IPS-18c (cell line): ENCODE measurements around the gene GRB10.

Experiments
- H3K4me3 ChIP-seq: 2 replicates; pipeline ENCODE4 v1.7.0; 2013; ENCODE audit warnings: low read depth, mild to moderate bottlenecking, low read length, moderate library complexity; ENCODE audit not compliant: insufficient read depth
- H3K9me3 ChIP-seq: one replicate; pipeline ENCODE4 v1.6.1; 2013; ENCODE audit warnings: mild to moderate bottlenecking, low read length, moderate library complexity; ENCODE audit not compliant: control insufficient read depth, insufficient read depth

The GRB10 gene

GRCh38 chr7:50717181-50717580 is 65.5 kb downstream of the GRB10 start:
- Histone ChIP-seq H3K9me3 (peaks cover 2% of the 10 kb centered on the region), H3K4me3 (no peak overlapping the region)

GRCh38 chr7:50714857-50715256 is 67.8 kb downstream of the GRB10 start:
- H3K4me3 ChIP-seq: no peak overlapping the region
- H3K9me3 ChIP-seq: peaks cover 2% of the 10 kb centered on the region

- Histone ChIP-seq H3K4me3 (no peak overlapping the region), H3K9me3 (no peaks in the 10 kb centered on the region)
Measured at GRCh38 chr7:50713123-50713965, 69.4 kb downstream of the GRB10 start.

GRCh38 chr7:50712252-50713122 is 70.2 kb downstream of the GRB10 start:
- Histone ChIP-seq H3K9me3 (no peaks in the 10 kb centered on the region), H3K4me3 (no peak overlapping the region)

- no peaks in the 10 kb centered on the region for H3K9me3 ChIP-seq
- H3K4me3 ChIP-seq: no peak overlapping the region
Measured at GRCh38 chr7:50711271-50712175, 71.2 kb downstream of the GRB10 start.

- no peaks in the 10 kb centered on the region for H3K9me3 ChIP-seq
- no peak overlapping the region for H3K4me3 ChIP-seq
Measured at GRCh38 chr7:50710441-50711154, 72.1 kb downstream of the GRB10 start.

GRCh38 chr7:50709151-50709550 is 73.5 kb downstream of the GRB10 start:
- H3K4me3 ChIP-seq: no peak overlapping the region
- H3K9me3 ChIP-seq: no peaks in the 10 kb centered on the region

GRCh38 chr7:50707236-50708006 is 75.3 kb downstream of the GRB10 start:
- H3K4me3 ChIP-seq: no peak overlapping the region
- no peaks in the 10 kb centered on the region for H3K9me3 ChIP-seq

- H3K4me3 ChIP-seq: no peak overlapping the region
- no peaks in the 10 kb centered on the region for H3K9me3 ChIP-seq
Measured at GRCh38 chr7:50706469-50706937, 76.2 kb downstream of the GRB10 start.

GRCh38 chr7:50704844-50705243 is 77.9 kb downstream of the GRB10 start:
- Histone ChIP-seq H3K4me3 (no peak overlapping the region), H3K9me3 (no peaks in the 10 kb centered on the region)

- Histone ChIP-seq H3K9me3 (no peaks in the 10 kb centered on the region), H3K4me3 (no peak overlapping the region)
Measured at GRCh38 chr7:50703654-50704053, 79.0 kb downstream of the GRB10 start.

GRCh38 chr7:50699143-50699542 is 83.6 kb downstream of the GRB10 start:
- Histone ChIP-seq H3K4me3 (no peak overlapping the region), H3K9me3 (no peaks in the 10 kb centered on the region)

- Histone ChIP-seq H3K9me3 (no peaks in the 10 kb centered on the region), H3K4me3 (no peak overlapping the region)
Measured at GRCh38 chr7:50697748-50698147, 84.9 kb downstream of the GRB10 start.

GRCh38 chr7:50696810-50697582 is 85.7 kb downstream of the GRB10 start:
- Histone ChIP-seq H3K4me3 (no peak overlapping the region), H3K9me3 (no peaks in the 10 kb centered on the region)

GRCh38 chr7:50695026-50695425 is 87.7 kb downstream of the GRB10 start:
- no peak overlapping the region for H3K4me3 ChIP-seq
- H3K9me3 ChIP-seq: no peaks in the 10 kb centered on the region
